MV-4-11 (cell line): ENCODE measurements around the gene KMT2E.
A peak's percentile ranks its signal among the peaks of the same experiment; 100 is the strongest.

Experiments
- DNase-seq: peaks from one replicate; lab custom pipeline; 2025; lab: John Stamatoyannopoulos, UW

Gene KMT2E

GRCh38 chr7:105073143-105073542 is 59.1 kb downstream of the KMT2E start:
- DNase-seq = no peak

- peak; percentile 12 for DNase-seq
Measured at GRCh38 chr7:105079348-105079747, 65.3 kb downstream of the KMT2E start.

GRCh38 chr7:105084581-105084980 is 70.6 kb downstream of the KMT2E start:
- DNase-seq = peak; percentile 4

GRCh38 chr7:105086850-105087249 is 72.8 kb downstream of the KMT2E start:
- DNase-seq = no peak

- no peak for DNase-seq
Measured at GRCh38 chr7:105087981-105088380, 74.0 kb downstream of the KMT2E start.

GRCh38 chr7:105088456-105088855 is 74.5 kb downstream of the KMT2E start:
- DNase-seq = peak; percentile 9

- no peak for DNase-seq
Measured at GRCh38 chr7:105094966-105095365, 81.0 kb downstream of the KMT2E start.

GRCh38 chr7:105096306-105096705 is 82.3 kb downstream of the KMT2E start:
- no peak for DNase-seq

GRCh38 chr7:105097619-105098018 is 83.6 kb downstream of the KMT2E start:
- no peak for DNase-seq

- no peak for DNase-seq
Measured at GRCh38 chr7:105098863-105099515, 85.0 kb downstream of the KMT2E start.

- DNase-seq = no peak
Measured at GRCh38 chr7:105101864-105102263, 87.9 kb downstream of the KMT2E start.

GRCh38 chr7:105102557-105103352 is 88.8 kb downstream of the KMT2E start:
- no peak for DNase-seq

GRCh38 chr7:105105579-105105978 is 91.6 kb downstream of the KMT2E start:
- DNase-seq = no peak

GRCh38 chr7:105106473-105106872 is 92.5 kb downstream of the KMT2E start:
- DNase-seq = no peak

GRCh38 chr7:105107458-105107857 is 93.5 kb downstream of the KMT2E start:
- no peak for DNase-seq

GRCh38 chr7:105112440-105113418 is 98.7 kb downstream of the KMT2E start:
- no peak for DNase-seq

GRCh38 chr7:105118612-105119600 is 104.9 kb downstream of the KMT2E start:
- DNase-seq = peak; percentile 74

- no peak for DNase-seq
Measured at GRCh38 chr7:105122619-105123018, 108.6 kb downstream of the KMT2E start.

GRCh38 chr7:105125745-105126144 is 111.7 kb downstream of the KMT2E start:
- DNase-seq = no peak

- no peak for DNase-seq
Measured at GRCh38 chr7:105126436-105126975, 112.5 kb downstream of the KMT2E start.

GRCh38 chr7:105127179-105127578 is 113.2 kb downstream of the KMT2E start:
- DNase-seq = peak; percentile 45
